ENCODE results near the gene NUDT16L1.

GRCh38 chr16:4733211-4733742, 39.9 kb downstream of the NUDT16L1 start:
- TF ChIP-seq CTCF (conservative IDR thresholded peaks at IDR 0.05) (no peak), ZFX (IDR thresholded peaks at IDR 0.05) (no peak)

All from C4-2B (cell line).